Ovary (tissue), 9 donors: ENCODE results near the gene WWOX. TPM values are rescaled to one million over a fixed set of nuclear protein-coding genes. Genes with fewer than 3 reads are reported as not detected.

Experiments
- DNase-seq, 5 donors: peaks; one replicate each; pipeline ENCODE4 v3.0.0-alpha.2; 2019 to 2020
- H3K27ac ChIP-seq, 2 donors: fragments of 200-600 bp; one replicate each; pipeline versions ENCODE4 v1.5.1 to v1.8.0; 2019 to 2022
- H3K27me3 ChIP-seq: fragments of 200-600 bp; one replicate; pipeline ENCODE4 v1.8.0; 2022
- H3K36me3 ChIP-seq: fragments of 200-600 bp; sonication (generic); one replicate; pipeline ENCODE4 v1.5.1; 2019
- H3K4me1 ChIP-seq: one replicate; pipeline ENCODE4 v1.8.1; 2013; ENCODE audit warnings: mild to moderate bottlenecking, moderate library complexity; ENCODE audit not compliant: insufficient read depth
- H3K4me3 ChIP-seq: fragments of 200-600 bp; sonication (generic); one replicate; pipeline ENCODE4 v1.5.1; 2017
- H3K9me3 ChIP-seq, 2 donors: fragments of 200-600 bp in 1 of 2; sonication (generic) in 1 of 2; one replicate each; pipeline versions ENCODE4 v1.5.1 to v1.8.1; 2013 to 2019; ENCODE audit warnings: mild to moderate bottlenecking in 1 of 2, moderate library complexity in 1 of 2
- EP300 ChIP-seq: sonication (generic); formaldehyde crosslinking; IDR thresholded peaks from one replicate; pipeline ENCODE4 v1.6.1; 2017; ENCODE audit warnings: antibody characterized with exemption
- POLR2A ChIP-seq: fragments of 450-650 bp; IDR thresholded peaks from one replicate; pipeline ENCODE4 v1.6.1; 2017; ENCODE audit warnings: antibody characterized with exemption, mild to moderate bottlenecking, moderate library complexity
- WGBS, 3 donors: extraction: QIAGEN DNeasy Blood & Tissue Kit in 1 of 3; methylation state at CpG; one replicate each; pipeline versions ENCODE4 v1.1.5 to v1.1.7; 2013 to 2017; 5-methylcytosine and 5-hydroxymethylcytosine counted together
- intact Hi-C, 4 donors: fragments of 100-400 bp; cut with DNase I; formaldehyde crosslinking; loops; one replicate each; pipeline versions ENCODE4 v1.11.0 to v1.15.1; 2022 to 2023
- polyA plus RNA-seq, 2 donors: library from polyadenylated mRNA; stranded (reverse); fragments of 200-250 nt in 1 of 2; fragments of 350-450 nt in 1 of 2; fragmentation: Illumina TruSeq in 1 of 2; extraction: RNeasy Lipid Tissue Mini Kit (QIAGEN cat#74804) in 1 of 2; gene quantifications; one replicate each; pipeline ENCODE4 v1.2.3, GENCODE V29; 2013 to 2014
- total RNA-seq, 7 donors: library from RNA; depleted of rRNA in 2 of 7; stranded (reverse); fragments of >200 nt in 2 of 7; fragmentation: NEBNext Ultra II Directional in 3 of 7; extraction: Animal tissue kit (Norgen Biotek cat#: 25700) in 3 of 7; gene quantifications; one replicate each; pipeline versions ENCODE4 v1.1.0 to v1.2.4, GENCODE V29; 2016 to 2023
- TF ChIP-seq, protein P1 (sequence below), 3 donors: fragments of 450-650 bp in 2 of 3; fragments of 200-600 bp in 1 of 3; IDR thresholded peaks; one replicate each; pipeline versions ENCODE4 v1.5.1 to v1.8.0; 2016 to 2022; ENCODE audit warnings: antibody characterized with exemption in 3 of 3, mild to moderate bottlenecking in 1 of 3
- donor health status: DM: no; HTN: no; CAD: no; lungs with moderate emphysema.
- donor health status: DM: no; HTN: no; CAD: no.
- donor health status: Bipolar disorder and iron deficiency.
- donor health status: DM: yes; HTN: yes; CAD: no.
- donor health status: DM: no; HTN: no; CAD: no.
- donor health status: DM: yes; HTN: yes; CAD: no.

The WWOX gene
- total and polyA plus RNA-seq, 9 donors: 11.0 to 40.5 (median 25.2) TPM

- peaks cover 8% of the 10 kb centered on the region for H3K4me1 ChIP-seq
- intact Hi-C loops: no loop called here
- TF ChIP-seq EP300 (no peak), POLR2A (no peak)
- TF ChIP-seq, protein P1, sequence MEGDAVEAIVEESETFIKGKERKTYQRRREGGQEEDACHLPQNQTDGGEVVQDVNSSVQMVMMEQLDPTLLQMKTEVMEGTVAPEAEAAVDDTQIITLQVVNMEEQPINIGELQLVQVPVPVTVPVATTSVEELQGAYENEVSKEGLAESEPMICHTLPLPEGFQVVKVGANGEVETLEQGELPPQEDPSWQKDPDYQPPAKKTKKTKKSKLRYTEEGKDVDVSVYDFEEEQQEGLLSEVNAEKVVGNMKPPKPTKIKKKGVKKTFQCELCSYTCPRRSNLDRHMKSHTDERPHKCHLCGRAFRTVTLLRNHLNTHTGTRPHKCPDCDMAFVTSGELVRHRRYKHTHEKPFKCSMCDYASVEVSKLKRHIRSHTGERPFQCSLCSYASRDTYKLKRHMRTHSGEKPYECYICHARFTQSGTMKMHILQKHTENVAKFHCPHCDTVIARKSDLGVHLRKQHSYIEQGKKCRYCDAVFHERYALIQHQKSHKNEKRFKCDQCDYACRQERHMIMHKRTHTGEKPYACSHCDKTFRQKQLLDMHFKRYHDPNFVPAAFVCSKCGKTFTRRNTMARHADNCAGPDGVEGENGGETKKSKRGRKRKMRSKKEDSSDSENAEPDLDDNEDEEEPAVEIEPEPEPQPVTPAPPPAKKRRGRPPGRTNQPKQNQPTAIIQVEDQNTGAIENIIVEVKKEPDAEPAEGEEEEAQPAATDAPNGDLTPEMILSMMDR (IDR thresholded peaks at IDR 0.05): no peak
- H3K27ac ChIP-seq: no peak overlapping the region
- H3K36me3 ChIP-seq: no peaks in the 10 kb centered on the region
- H3K9me3 ChIP-seq: no peaks in the 10 kb centered on the region
- no peaks in the 10 kb centered on the region for H3K27me3 ChIP-seq
- no peak for DNase-seq
- 65 to 84% (median 82%) methylated on average over 4 of the region's 4 CpGs for WGBS, 3 donors
- no peak overlapping the region for H3K4me3 ChIP-seq
These were observed 1107.4 kb downstream of the WWOX start for GRCh38 chr16:79206889-79207288.

DNA sequence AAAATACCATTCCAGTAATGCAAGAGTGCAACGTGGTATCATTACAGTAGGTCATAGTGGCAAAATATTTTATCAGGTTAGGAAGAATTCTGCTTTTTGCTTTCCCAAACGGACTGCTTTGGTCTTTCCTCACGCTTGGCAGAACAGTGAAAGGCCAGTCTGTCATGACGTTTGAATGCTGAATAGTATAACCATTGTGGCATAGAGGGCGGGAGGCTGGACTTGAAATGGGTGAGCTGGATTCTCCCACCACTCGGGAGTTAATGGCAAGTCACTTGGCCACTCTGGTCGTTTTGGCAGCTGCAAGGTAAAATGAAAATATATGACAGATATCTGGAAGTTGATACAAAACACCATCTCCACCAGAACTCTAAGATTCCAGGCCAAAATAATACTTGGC lies 1109.9 kb downstream of the WWOX start:
- H3K4me3 ChIP-seq: no peak overlapping the region
- H3K4me1 ChIP-seq: peaks cover 14% of the 10 kb centered on the region
- intact Hi-C loops: no loop called here
- no peaks in the 10 kb centered on the region for H3K9me3 ChIP-seq
- TF ChIP-seq EP300: no peak
- TF ChIP-seq, protein P1 (IDR thresholded peaks at IDR 0.05): no peak
- no peak for TF ChIP-seq POLR2A
- DNase-seq: no peak
- no peaks in the 10 kb centered on the region for H3K27me3 ChIP-seq
- no peaks in the 10 kb centered on the region for H3K36me3 ChIP-seq
- WGBS, 3 donors: 61 to 79% (median 71%) methylated on average over 7 of the region's 7 CpGs
- no peak overlapping the region for H3K27ac ChIP-seq

- no peak overlapping the region for H3K4me3 ChIP-seq
- H3K9me3 ChIP-seq: no peaks in the 10 kb centered on the region
- H3K27ac ChIP-seq: no peak overlapping the region
- H3K36me3 ChIP-seq: no peaks in the 10 kb centered on the region
- intact Hi-C loops: no loop called here
- no peaks in the 10 kb centered on the region for H3K27me3 ChIP-seq
- WGBS, 3 donors: 68 to 96% (median 93%) methylated on average over 4 of the region's 4 CpGs
- peaks cover 9% of the 10 kb centered on the region for H3K4me1 ChIP-seq
- TF ChIP-seq, protein P1 (IDR thresholded peaks at IDR 0.05): no peak
- no peak for TF ChIP-seq POLR2A
- TF ChIP-seq EP300: no peak
- no peak for DNase-seq
These were observed 1111.2 kb downstream of the WWOX start for GRCh38 chr16:79210607-79211006.

- H3K4me3 ChIP-seq: no peak overlapping the region
- DNase-seq: no peak
- intact Hi-C loops: no loop called here
- no peaks in the 10 kb centered on the region for H3K27me3 ChIP-seq
- 96 to 98% (median 96%) methylated on average over 13 of the region's 13 CpGs for WGBS, 3 donors
- H3K9me3 ChIP-seq: no peaks in the 10 kb centered on the region
- peaks cover 9% of the 10 kb centered on the region for H3K4me1 ChIP-seq
- TF ChIP-seq, protein P1 (IDR thresholded peaks at IDR 0.05): no peak
- TF ChIP-seq POLR2A: no peak
- no peak for TF ChIP-seq EP300
- H3K27ac ChIP-seq: no peak overlapping the region
- H3K36me3 ChIP-seq: no peaks in the 10 kb centered on the region
These were observed 1112.1 kb downstream of the WWOX start for GRCh38 chr16:79211586-79211985.
